Activated T-cell treated with anti-CD3 and anti-CD28 coated beads for 1 hour (primary cell): ENCODE data around the gene BBLN.

ENCODE experiments used
- DNase-seq: peaks from one replicate; pipeline ENCODE4 v3.0.0-alpha.2; 2020; ENCODE audit warnings: low read depth

BBLN gene

GRCh38 chr9:128191406-128192046 lies 31.5 kb downstream of the BBLN start, which contains the start of gene CIZ1:
Gene CIZ1, minus strand, starts transcription at chr9:128191572. Its CDS starts 715 bp downstream, at chr9:128190857.
- peak; percentile 68 for DNase-seq

- DNase-seq, result peak; percentile 32
Observed at GRCh38 chr9:128192601-128193371, 32.7 kb downstream of the BBLN start.

- DNase-seq, result no peak
Observed at GRCh38 chr9:128193469-128194096, 33.5 kb downstream of the BBLN start.

GRCh38 chr9:128201441-128202369 lies 41.6 kb downstream of the BBLN start:
- no peak for DNase-seq

- DNase-seq, result no peak
Observed at GRCh38 chr9:128202648-128203023, 42.6 kb downstream of the BBLN start.

GRCh38 chr9:128203024-128203706 lies 43.1 kb downstream of the BBLN start, which contains the start of gene DNM1:
Gene DNM1, plus strand, starts transcription at chr9:128203379. Its CDS starts 92 bp downstream, at chr9:128203471.
- DNase-seq, result peak; percentile 55

- no peak for DNase-seq
Observed at GRCh38 chr9:128203707-128204551, 43.9 kb downstream of the BBLN start.

GRCh38 chr9:128204858-128205257 lies 44.8 kb downstream of the BBLN start:
- no peak for DNase-seq

- DNase-seq, result no peak
Observed at GRCh38 chr9:128205296-128205944, 45.4 kb downstream of the BBLN start.

GRCh38 chr9:128206484-128206883 lies 46.4 kb downstream of the BBLN start:
- DNase-seq, result no peak

GRCh38 chr9:128206916-128207910 lies 47.1 kb downstream of the BBLN start:
- DNase-seq, result no peak

GRCh38 chr9:128208386-128208785 lies 48.3 kb downstream of the BBLN start:
- DNase-seq, result no peak

- no peak for DNase-seq
Observed at GRCh38 chr9:128208946-128209669, 49.0 kb downstream of the BBLN start.

GRCh38 chr9:128211186-128211980 lies 51.3 kb downstream of the BBLN start:
- no peak for DNase-seq

GRCh38 chr9:128211981-128212281 lies 51.9 kb downstream of the BBLN start:
- no peak for DNase-seq
